ENCODE data around the gene SMIM1. TPM values are rescaled to one million over a fixed set of nuclear protein-coding genes. Genes with fewer than 3 reads are reported as not detected.
A peak's percentile ranks its signal among the peaks of the same experiment; 100 is the strongest.
"Not testable (repeated sequence)": the region's sequence is repeated elsewhere in the genome, so short reads cannot be mapped to it uniquely, and the experiment has no call there.

SMIM1 gene
- total and polyA plus RNA-seq, 2 donors from 2014 or later = 7.0 to 49.5 TPM

DNA sequence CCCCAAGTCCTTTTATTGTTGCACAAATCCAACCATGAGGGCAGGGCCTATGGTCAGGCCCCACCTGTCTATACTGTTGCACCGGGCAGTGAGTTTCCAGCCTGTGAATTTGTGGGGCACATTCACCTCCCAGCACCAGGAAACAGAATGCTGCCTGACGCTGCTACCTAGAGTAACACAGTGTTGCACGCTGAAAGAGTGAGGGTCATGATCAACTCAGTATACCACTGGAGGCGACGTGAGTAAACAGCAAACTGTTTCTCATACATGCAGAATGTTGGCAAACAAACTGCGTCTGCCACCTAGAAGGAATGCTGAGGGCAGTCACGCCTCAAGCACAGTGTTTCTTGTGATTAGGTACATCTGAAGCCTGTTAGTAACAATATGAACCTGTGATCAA, 37.1 kb downstream of the SMIM1 start:
- peak in 1 of 5 donors; percentile 6 for DNase-seq
- no peak for FAIRE-seq
- no peak overlapping the region for H3K27ac ChIP-seq (ENCODE audit: low read depth in 2 of 2, low read length in 2 of 2)

DNA sequence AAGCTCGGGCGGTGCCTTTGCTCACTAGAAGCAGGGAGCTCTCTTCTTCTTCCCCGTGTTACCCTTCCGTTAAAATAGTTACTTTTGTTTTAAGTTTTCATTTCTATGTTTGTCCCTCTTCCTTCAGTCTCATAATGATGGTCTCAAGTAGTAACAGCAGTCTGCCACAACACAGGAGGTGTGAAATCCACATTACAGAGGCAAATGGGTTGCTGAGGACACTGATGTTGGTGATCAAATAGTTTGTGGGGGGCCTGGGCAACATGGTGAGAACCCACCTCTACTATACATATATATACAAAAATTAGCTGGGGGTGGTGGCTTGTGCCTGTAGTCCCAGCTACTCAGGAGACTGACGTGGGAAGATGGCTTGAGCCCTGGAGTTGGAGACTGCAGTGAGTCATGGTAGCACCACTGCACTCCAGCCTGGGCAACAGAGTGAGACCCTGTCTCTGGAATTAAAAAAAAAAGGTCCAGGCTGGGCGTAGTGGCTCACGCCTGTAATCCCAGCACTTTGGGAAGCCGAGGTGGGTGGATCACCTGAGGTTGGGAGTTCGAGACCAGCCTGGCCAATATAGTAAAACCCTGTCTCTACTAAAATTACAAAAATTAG, 37.7 kb downstream of the SMIM1 start:
- H3K27me3 ChIP-seq (ENCODE audit: control insufficient read depth, insufficient read depth, low read length); FAIRE-seq; H3K4me1 ChIP-seq (ENCODE audit: control insufficient read depth in 2 of 3, insufficient read depth in 2 of 3, low read depth in 1 of 3, low read length in 3 of 3); H3K9me3 ChIP-seq (ENCODE audit: control insufficient read depth in 2 of 3, insufficient read depth in 1 of 3, low read length in 3 of 3); H3K27ac ChIP-seq (ENCODE audit: low read depth in 2 of 2, low read length in 2 of 2); H3K4me3 ChIP-seq (ENCODE audit: low read length in 3 of 3); intact Hi-C loops (cut with DNase I); H3K9ac ChIP-seq (ENCODE audit: low read length in 3 of 3): not testable (repeated sequence)
- DNase-seq = peak in 1 of 5 donors; percentile 3
- peaks cover 0 to 11% (median 0%) of the 10 kb centered on the region in 3 donors for H3K36me3 ChIP-seq (ENCODE audit: control insufficient read depth in 2 of 3, insufficient read depth in 3 of 3, low read length in 3 of 3)

More for the DNA sequence above, 37.1 kb downstream of the SMIM1 start:
- no peak overlapping the region for H3K9ac ChIP-seq (ENCODE audit: low read length in 3 of 3)
- H3K9me3 ChIP-seq (ENCODE audit: control insufficient read depth in 2 of 3, insufficient read depth in 1 of 3, low read length in 3 of 3) = no peaks in the 10 kb centered on the region
- H3K4me1 ChIP-seq (ENCODE audit: control insufficient read depth in 2 of 3, insufficient read depth in 2 of 3, low read depth in 1 of 3, low read length in 3 of 3) = peaks cover 0 to 2% (median 0%) of the 10 kb centered on the region in 3 donors
- intact Hi-C loops (cut with DNase I) = no loop called here
- TF ChIP-seq, protein P1, sequence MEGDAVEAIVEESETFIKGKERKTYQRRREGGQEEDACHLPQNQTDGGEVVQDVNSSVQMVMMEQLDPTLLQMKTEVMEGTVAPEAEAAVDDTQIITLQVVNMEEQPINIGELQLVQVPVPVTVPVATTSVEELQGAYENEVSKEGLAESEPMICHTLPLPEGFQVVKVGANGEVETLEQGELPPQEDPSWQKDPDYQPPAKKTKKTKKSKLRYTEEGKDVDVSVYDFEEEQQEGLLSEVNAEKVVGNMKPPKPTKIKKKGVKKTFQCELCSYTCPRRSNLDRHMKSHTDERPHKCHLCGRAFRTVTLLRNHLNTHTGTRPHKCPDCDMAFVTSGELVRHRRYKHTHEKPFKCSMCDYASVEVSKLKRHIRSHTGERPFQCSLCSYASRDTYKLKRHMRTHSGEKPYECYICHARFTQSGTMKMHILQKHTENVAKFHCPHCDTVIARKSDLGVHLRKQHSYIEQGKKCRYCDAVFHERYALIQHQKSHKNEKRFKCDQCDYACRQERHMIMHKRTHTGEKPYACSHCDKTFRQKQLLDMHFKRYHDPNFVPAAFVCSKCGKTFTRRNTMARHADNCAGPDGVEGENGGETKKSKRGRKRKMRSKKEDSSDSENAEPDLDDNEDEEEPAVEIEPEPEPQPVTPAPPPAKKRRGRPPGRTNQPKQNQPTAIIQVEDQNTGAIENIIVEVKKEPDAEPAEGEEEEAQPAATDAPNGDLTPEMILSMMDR (IDR thresholded peaks at IDR 0.05; ENCODE audit: borderline replicate concordance, extremely low read depth, insufficient read depth) = no peak
- H3K27me3 ChIP-seq (ENCODE audit: control insufficient read depth, insufficient read depth, low read length) = no peaks in the 10 kb centered on the region
- peaks cover 0 to 11% (median 0%) of the 10 kb centered on the region in 3 donors for H3K36me3 ChIP-seq (ENCODE audit: control insufficient read depth in 2 of 3, insufficient read depth in 3 of 3, low read length in 3 of 3)
- H3K4me3 ChIP-seq (ENCODE audit: low read length in 3 of 3) = no peak overlapping the region

DNA sequence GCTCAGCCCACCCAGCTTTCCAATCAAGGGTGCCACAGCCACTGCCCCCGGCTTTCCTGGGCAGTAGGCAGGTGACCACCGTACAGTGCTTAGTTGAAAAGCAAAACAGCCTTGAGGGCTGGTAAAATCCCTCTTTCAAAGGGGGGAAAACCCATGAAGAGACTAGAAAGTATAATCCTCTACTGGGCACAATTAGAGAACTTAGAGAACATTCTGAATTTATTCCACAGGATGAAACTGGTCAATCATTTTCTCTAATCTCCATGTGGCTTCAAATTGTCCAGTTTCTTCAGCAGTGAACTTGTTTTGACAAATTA, 39.0 kb downstream of the SMIM1 start:
- FAIRE-seq (no peak), DNase-seq (no peak)
- intact Hi-C loops (cut with DNase I) = no loop called here
- H3K27ac ChIP-seq (ENCODE audit: low read depth in 2 of 2, low read length in 2 of 2) = no peak overlapping the region
- H3K4me3 ChIP-seq (ENCODE audit: low read length in 3 of 3) = no peak overlapping the region
- H3K9me3 ChIP-seq (ENCODE audit: control insufficient read depth in 2 of 3, insufficient read depth in 1 of 3, low read length in 3 of 3) = no peaks in the 10 kb centered on the region
- H3K27me3 ChIP-seq (ENCODE audit: control insufficient read depth, insufficient read depth, low read length) = no peaks in the 10 kb centered on the region
- H3K4me1 ChIP-seq (ENCODE audit: control insufficient read depth in 2 of 3, insufficient read depth in 2 of 3, low read depth in 1 of 3, low read length in 3 of 3) = peaks cover 0 to 2% (median 0%) of the 10 kb centered on the region in 3 donors
- H3K9ac ChIP-seq (ENCODE audit: low read length in 3 of 3) = no peak overlapping the region
- TF ChIP-seq, protein P1 (IDR thresholded peaks at IDR 0.05; ENCODE audit: borderline replicate concordance, extremely low read depth, insufficient read depth) = no peak
- peaks cover 0 to 16% (median 3%) of the 10 kb centered on the region in 3 donors for H3K36me3 ChIP-seq (ENCODE audit: control insufficient read depth in 2 of 3, insufficient read depth in 3 of 3, low read length in 3 of 3)

DNA sequence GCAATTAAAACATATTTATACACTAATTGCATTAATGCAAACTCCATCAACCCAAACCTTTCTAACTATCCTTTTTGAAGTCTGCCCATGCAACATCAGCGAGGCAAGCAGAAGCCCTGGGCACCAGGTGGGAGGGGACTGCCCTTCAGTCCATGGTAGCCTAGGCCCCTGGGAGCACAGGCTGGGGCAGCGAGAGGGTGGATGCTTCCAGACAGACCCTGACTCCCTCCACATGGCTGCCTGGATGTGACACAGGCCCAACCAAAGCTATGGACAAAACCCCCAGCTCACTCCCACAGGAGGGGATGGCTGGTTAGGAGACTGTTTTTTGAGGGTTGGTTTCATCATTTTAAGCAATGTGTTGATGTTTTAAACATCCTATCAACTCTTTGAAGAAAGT, 41.5 kb downstream of the SMIM1 start:
- DNase-seq (peak in 1 of 5 donors; percentile 35), FAIRE-seq (no peak)
- peaks cover 0 to 16% (median 4%) of the 10 kb centered on the region in 3 donors for H3K36me3 ChIP-seq (ENCODE audit: control insufficient read depth in 2 of 3, insufficient read depth in 3 of 3, low read length in 3 of 3)

More for the DNA sequence above, 41.5 kb downstream of the SMIM1 start:
- TF ChIP-seq, protein P1 (IDR thresholded peaks at IDR 0.05; ENCODE audit: borderline replicate concordance, extremely low read depth, insufficient read depth) = no peak
- Histone ChIP-seq H3K27me3 (ENCODE audit: control insufficient read depth, insufficient read depth, low read length) (no peaks in the 10 kb centered on the region), H3K4me1 (ENCODE audit: control insufficient read depth in 2 of 3, insufficient read depth in 2 of 3, low read depth in 1 of 3, low read length in 3 of 3) (peaks cover 0 to 2% (median 0%) of the 10 kb centered on the region in 3 donors), H3K27ac (ENCODE audit: low read depth in 2 of 2, low read length in 2 of 2) (no peak overlapping the region), H3K4me3 (ENCODE audit: low read length in 3 of 3) (no peak overlapping the region), H3K9me3 (ENCODE audit: control insufficient read depth in 2 of 3, insufficient read depth in 1 of 3, low read length in 3 of 3) (no peaks in the 10 kb centered on the region), H3K9ac (ENCODE audit: low read length in 3 of 3) (no peak overlapping the region)
- intact Hi-C loops (cut with DNase I) = no loop called here
